Activated T-helper 1 cell treated with anti-CD3 and anti-CD28 coated beads, Interleukin-2, amount 50 U/mL, for 16 hours (primary cell): ENCODE measurements around the gene HAT1.
"Not testable (repeated sequence)": the region's sequence is repeated elsewhere in the genome, so short reads cannot be mapped to it uniquely, and the experiment has no call there.

Source experiments
- DNase-seq, 2 donors: peaks; one replicate each; pipeline ENCODE4 v3.0.0-alpha.2; 2020; ENCODE audit warnings: low read depth in 1 of 2, low spot score in 1 of 2

HAT1 gene

GRCh38 chr2:171972329-171972982 is 50.2 kb downstream of the HAT1 start:
- no peak for DNase-seq

DNA sequence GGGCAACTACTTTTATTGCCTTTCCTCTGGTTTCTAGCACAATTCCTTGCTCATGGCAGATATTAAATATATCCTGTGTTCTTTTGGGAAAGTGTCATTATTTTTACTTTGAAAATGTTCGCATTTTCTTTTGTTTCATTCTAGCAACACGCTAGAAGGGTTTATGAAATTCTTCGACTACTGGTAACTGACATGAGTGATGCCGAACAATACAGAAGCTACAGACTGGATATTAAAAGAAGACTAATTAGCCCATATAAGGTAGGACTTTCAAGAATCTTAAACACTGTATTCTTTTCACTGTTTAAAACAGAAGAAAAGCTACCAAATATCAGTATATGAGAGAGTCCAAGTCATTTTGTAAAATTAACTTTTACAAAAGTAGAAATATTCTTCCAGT is 56.8 kb downstream of the HAT1 start:
- DNase-seq, result no peak

DNA sequence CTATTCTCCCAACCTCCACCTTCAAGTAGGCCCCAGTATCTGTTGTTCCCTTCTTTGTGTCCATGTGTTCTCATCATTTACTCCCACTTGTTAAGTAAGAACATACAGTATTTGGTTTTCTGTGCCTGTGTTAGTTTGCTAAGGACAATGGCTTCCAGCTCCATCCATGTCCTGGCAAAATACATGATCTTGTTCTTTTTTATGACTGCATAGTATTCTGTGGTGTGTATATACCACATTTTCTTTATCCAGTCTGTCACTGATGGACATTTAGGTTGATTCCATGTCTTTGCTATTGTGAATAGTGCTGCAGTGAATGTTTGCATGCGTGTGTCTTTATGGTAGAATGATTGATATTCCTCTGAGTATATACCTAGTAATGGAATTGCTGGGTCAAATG is 61.7 kb downstream of the HAT1 start:
- not testable (repeated sequence) for DNase-seq

DNA sequence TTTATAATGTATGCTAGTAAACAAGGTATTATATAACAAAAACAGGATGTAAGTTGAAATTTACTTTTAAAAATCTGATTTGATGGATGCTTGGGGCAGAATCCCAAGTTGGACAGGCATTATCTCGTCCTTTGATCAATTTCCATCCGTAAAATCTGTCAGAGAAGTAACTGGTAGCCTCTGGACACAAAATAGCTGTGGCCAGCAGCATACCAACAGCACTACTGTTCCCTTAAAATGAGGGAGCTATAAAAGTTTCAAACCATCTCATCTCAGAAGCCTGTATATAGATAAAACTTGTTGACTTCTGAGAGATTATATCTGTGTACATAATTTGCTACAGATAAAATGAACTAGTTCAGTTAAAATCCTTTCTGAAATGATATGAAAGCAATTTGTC is 62.8 kb downstream of the HAT1 start:
- no peak for DNase-seq

GRCh38 chr2:171986778-171987177 is 64.5 kb downstream of the HAT1 start:
- no peak for DNase-seq

DNA sequence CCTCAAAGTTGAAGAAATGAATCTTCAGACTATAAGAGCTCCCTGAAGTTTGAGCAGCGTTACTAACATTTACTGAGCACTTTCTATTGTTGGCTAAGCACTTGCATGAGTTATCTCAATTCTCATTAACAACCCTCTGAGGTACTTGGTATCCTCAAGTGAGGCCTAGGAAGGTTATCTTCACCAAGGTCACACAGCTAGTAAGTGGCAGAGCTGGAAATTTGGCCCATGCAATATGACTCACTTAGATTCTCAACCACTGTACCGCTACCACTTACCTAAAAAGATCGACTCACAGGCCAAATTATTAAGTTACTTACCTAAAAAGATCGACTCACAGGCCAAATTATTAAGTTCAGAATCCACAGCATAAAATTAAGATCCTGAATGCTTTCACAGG is 68.8 kb downstream of the HAT1 start:
- DNase-seq, result no peak

- no peak for DNase-seq
These were observed 73.3 kb downstream of the HAT1 start for GRCh38 chr2:171995586-171995985.

DNA sequence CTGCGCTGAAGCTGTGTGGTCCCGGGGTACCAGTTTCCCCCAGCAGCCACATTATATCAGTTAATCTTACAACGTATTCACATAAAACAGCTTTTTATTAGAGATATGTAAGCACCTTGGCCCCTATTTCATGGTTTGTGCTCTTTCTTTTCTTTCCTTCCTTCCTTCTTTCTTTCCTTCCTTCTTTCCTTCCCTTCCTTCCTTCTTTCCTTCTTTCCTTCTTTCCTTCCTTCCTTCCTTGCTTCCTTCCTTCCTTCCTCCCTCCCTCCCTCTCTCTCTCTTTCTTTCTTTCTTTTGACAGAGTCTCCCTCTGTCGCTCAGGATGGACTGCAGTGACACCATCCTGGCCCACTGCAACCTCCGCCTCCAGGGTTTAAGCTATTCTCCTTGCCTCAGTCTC is 73.8 kb downstream of the HAT1 start:
- DNase-seq, result no peak

DNA sequence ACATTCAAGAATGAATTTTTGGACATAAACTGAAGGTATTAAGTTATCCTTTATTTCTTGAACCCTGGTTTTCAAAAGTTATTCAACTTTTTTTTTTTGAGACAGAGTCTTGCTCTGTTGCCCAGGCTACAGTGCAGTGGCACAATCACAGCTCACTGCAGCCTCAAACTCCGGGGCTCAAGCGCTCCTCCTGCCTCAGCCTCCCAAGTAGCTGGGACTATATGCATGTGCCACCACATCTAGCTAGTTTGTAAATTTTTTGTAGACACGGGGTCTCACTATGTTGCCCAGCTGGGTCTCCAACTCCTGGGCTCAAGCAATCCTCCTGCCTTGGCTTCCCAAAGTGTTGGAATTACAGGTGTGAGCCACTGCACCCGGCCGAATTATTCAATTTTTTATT is 74.8 kb downstream of the HAT1 start:
- DNase-seq, result not testable (repeated sequence)

GRCh38 chr2:171999161-171999560 is 76.9 kb downstream of the HAT1 start:
- no peak for DNase-seq

DNA sequence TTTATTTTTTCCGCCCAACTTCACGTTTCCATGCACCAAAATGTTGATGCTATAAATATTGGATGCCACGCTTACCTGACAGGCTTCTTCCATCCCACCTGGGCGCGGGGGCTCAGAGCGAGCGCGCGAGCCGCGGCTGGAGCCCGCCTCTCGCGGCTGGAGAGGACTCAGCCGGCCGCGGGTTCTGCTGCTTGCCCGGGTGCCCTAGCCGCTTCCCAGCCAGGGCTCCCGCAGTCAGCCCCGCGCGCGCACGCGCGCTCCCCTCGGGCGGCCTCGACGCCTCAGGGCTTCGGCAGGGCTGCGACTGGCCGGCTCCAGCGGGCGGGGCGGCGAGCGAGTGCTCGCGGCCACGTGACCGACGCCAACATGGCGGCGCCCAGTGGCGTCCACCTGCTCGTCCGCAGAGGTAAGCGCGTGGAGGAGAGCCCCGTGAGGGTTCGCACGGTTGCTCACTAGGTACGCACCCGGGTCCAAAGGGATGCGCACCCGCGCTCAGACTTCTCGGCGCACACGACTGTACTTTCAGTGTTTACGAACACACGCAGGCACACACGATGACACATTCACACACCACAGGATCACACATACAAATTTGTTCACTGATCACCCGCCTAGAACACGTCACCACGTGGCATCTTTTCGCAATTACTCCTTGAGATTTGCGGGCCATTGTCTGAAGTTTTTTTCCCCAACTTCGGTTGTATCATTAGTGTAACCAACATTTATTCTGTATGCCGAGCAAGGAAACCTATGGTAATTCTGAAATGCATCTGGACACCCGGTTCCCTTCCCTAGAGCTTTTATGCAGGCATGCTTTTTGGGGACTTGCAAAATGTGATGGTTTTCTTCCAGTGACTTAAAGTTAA is 77.6 kb downstream of the HAT1 start, which contains the start of gene METAP1D:
Gene METAP1D, plus strand, starts transcription at position 350 of the 866 bp plus-strand sequence. Its CDS starts 17 bp downstream, at position 367.
- peak; percentile 59 to 79 for DNase-seq

- DNase-seq, result no peak
These were observed 78.6 kb downstream of the HAT1 start for GRCh38 chr2:172000696-172001361.

DNA sequence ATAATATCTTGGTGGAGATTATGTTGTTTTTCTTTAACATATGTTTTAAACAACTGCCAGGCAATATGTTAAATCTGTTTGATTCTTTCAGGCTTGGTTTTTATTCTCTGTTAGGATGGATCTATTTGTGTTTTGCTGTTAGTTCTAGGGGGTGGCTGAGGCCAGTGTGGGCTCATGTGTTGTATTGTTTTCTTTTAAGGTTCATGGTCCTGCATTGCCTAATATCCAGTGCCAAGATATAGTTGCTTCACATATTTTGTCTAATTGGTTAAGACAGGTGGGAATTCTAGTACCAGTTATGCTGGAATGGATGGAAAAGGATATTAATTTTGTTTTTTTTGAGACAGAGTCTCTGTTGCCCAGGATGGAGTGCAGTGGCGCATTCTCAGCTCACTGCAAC is 85.1 kb downstream of the HAT1 start:
- DNase-seq, result no peak

DNA sequence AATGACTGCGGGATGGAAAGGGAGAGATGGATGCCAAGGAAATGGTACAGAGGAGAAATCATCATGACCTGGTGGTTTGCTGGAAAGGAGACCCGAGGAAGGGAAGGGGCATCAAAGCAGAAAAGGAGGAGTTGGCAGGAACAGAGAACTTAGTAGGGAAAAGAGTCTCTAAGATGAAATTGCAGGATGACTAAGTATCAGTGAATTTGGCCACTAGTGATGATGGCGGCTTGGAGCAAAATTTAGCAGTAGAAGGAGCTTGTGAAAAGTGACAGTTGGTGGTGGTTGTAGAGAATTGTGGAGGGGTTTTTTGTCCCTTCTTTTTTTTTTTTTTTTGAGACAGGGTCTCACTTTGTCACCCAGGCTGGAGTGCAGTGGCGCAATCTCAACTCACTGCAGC is 87.6 kb downstream of the HAT1 start:
- no peak for DNase-seq

DNA sequence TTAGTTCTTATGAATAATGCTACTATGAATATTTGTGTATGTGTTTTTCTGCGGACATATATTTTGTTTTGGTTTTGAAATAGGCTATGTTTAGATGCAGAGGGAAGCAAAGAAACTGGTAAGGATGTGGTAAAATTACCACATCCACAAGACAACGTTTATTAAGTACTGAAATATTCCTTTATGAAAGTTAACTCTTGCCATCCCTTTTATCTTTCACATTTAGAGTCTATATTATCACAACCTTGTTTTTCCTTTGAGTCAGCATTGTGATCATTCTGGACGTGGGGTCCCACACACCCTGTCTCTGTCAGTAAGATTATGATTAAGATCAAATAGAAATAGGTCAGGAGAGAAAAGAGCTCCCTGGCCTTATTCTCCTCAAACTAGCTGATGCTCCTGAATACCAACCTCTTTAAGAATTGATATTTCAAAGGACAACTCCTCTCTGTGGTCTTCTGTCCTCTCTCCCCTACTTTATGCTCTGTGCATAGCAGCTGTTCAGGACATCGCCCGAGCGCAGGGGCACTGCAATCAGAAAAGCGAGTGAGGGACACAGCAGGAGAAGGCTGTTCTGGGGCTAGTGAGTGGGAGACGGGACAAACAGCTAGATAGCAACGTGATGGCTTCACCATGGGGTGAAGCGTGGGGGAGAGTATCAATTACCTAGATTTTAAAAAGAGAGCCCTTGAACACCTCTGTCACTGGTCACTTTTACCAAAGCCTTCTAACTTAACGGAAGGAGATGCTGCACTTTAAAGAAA is 89.7 kb downstream of the HAT1 start:
- DNase-seq, result no peak

- no peak for DNase-seq
These were observed 90.6 kb downstream of the HAT1 start for GRCh38 chr2:172012677-172013391.

- DNase-seq, result no peak
These were observed 91.1 kb downstream of the HAT1 start for GRCh38 chr2:172013396-172013795.

DNA sequence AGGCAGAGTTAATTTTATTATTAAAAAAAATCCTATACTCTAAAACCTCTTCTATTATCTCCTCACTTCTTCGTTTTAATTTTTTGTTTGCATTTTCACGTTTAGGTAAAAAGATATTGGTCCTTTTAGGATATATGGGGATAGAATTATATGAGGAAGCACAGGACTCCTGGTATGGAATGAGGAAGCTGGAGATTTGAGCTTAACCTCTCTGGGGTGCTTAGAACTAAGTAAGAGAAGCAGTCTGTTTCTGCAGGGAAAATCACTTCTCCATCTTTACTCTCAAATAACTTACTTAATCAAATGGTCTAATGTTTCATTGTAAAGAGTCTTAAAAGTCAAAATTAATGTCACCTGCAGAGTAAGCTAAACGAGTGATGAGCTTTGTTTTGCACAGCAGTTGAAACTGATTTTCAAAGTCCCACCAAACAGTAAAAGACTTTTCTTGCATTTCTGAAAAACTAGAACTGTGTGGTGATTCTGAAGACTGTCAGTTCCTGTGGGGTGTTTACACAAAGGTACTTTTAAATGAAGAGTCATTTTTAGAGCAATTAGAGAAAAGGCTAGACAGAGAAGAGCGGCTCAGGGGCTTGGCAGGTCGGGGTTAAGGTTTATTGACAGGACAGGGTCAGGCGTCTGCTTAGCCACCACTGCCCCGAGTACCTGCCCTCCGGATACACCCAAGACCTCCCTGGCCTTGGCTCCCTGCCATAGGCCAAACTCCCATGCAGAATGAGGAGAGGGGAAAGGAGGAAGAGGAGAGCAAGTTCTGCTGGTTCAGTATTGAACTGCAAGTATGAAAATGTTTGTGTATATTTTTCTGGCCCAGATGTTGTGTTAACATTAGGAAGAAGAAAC is 99.0 kb downstream of the HAT1 start:
- no peak for DNase-seq

- DNase-seq, result no peak
These were observed 99.7 kb downstream of the HAT1 start for GRCh38 chr2:172021955-172022354.

GRCh38 chr2:172031536-172031935 is 109.3 kb downstream of the HAT1 start:
- DNase-seq, result no peak
